HG03045 (cell line): ENCODE results near the gene ENOX1.
"Not testable (repeated sequence)": the region's sequence is repeated elsewhere in the genome, so short reads cannot be mapped to it uniquely, and the experiment has no call there.

Experiments used
- ATAC-seq: cut with Tn5 transposase; IDR thresholded peaks from one replicate; pipeline ENCODE4 v1.9.1; 2021; ENCODE audit warnings: mild to moderate bottlenecking, moderate library complexity; ENCODE audit not compliant: unreplicated experiment

ENOX1 gene

DNA sequence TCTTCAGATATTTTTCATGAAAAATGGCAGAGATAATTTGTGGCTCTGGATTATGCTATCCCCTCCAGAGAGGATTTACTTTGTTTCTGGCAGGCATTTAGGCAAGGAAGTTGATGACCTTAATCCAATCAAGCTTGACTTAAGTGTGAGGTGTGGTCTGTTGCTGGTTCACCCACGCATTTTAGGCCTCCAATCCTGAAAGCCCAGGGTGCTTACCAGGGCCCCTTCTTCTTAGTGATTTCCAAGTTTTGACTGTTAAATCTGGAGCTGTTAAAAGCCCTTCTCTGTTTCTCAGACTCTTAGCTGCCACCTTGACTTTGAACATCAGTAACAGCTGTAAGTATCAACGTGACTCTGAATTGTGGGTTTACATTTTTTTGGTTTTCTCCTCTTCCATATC lies 601.5 kb downstream of the ENOX1 start:
- no peak for ATAC-seq

DNA sequence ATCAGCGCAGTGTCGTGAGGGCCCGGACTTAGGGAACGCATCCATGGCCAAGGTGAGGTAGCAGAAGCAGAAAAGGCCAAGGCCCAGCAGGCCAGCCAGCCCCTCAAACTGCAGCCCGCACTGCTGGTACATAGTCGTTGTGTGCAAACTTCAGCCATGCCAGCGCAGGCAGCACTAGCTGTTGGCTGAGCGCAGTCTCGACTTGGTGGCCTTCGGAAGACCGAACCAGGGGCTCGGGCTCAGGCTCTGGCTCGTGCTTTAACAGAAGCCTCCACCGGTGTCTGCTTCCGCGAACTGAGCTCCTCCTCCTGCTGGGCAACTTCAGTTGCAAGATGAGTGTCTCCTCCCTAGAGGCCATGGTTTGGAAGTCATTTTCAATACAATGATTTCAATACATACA lies 605.9 kb downstream of the ENOX1 start:
- no peak for ATAC-seq

DNA sequence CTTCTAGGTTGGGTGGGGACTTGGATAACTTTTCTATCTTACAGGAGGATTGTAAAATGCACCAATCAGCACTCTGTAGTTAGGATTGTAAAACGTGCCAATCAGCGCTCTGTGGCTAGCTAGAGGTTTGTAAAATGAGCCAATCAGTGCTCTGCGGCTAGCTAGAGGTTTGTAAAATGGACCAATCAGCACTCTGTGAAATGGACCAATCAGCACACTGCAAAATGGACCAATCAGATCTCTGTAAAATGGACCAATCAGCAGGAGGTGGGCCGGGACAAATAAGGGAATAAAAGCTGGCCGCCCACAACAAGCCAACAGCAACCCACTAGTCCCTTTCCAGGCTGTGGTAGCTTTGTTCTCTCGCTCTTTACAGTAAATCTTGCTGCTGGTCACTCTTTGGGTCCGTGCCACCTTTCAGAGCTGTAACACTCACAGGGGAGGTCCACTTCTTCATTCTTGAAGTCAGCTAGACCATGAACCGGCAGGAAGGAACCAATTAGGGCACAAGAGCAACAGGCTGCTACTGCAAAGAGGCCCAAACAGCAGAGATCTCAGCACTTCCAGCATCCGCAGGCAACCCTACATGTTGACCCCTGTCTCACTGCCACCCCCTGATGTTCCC lies 606.6 kb downstream of the ENOX1 start:
- ATAC-seq = no peak

DNA sequence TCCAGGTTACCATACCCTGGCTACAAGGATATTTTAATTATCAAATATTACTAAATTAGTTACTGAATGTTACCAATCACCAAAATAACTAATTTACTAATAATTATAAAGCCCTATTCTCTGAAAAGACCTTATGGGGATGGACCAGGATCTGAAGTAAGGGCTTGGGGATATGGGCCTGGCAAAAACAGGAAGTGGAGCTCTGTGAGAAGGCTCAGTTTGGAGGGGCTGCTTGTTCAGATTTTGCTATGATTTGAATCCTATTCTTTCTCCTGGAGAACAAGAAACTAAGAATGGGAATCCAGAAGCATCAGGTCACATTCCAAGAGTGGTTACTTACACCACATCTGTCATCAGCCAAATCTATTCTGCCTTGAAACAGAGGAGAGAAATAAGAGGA lies 615.3 kb downstream of the ENOX1 start:
- no peak for ATAC-seq

DNA sequence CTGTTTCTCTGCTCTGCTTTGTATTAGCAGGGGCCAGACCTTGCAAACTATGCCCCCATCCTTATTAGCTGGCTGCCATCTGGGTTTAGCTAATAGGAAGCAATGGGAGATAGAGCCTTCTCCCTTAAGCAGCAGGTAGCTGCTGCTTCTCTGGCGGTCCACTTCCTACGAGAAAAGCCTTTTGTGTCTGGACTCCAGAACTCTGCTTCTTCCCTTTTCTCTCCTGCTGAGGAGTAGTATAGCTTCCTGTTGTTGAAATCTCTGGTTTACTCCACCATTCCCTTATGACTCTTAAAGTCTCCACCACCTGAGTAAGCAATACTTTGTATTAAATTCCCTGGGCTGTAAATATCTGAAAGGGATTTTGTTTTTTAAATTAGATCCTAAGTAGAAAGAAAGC lies 616.3 kb downstream of the ENOX1 start:
- ATAC-seq = no peak

DNA sequence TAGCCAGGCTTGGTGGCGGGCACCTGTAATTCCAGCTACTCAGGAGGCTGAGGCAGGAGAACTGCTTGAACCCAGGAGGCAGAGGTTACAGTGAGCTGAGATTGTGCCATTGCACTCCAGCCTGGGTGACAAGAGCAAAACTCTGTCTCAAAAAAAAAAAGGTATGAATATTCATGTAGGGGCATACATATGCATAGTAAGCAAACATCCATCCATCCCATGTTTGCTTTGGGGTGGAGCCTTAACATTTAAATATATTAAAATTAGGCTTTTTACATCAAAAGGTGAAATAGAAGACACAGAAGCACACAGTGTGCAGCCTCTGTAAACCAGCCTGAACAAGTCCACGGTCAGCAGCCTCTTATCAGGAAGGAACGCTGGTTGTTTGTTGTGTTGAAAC lies 618.3 kb downstream of the ENOX1 start:
- ATAC-seq = not testable (repeated sequence)

DNA sequence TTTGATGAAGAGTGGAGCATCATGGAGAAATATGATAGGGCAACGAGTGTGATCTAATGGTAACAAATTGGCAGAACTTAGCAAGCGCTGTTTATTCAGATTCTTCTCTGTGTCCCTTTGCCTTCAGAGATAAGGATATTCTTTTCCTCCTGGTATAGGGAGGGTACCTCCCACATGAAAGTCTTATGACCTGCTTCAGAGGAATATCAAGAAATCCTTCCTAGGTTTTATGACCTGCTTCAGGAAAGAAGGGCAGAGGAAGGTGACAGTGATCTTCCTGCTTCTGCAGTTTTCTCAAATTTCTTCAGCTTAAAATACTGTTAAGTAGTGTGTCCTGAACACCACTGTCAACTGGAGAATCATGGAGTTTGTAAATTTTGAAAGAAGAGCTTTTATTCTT lies 619.0 kb downstream of the ENOX1 start:
- no peak for ATAC-seq

DNA sequence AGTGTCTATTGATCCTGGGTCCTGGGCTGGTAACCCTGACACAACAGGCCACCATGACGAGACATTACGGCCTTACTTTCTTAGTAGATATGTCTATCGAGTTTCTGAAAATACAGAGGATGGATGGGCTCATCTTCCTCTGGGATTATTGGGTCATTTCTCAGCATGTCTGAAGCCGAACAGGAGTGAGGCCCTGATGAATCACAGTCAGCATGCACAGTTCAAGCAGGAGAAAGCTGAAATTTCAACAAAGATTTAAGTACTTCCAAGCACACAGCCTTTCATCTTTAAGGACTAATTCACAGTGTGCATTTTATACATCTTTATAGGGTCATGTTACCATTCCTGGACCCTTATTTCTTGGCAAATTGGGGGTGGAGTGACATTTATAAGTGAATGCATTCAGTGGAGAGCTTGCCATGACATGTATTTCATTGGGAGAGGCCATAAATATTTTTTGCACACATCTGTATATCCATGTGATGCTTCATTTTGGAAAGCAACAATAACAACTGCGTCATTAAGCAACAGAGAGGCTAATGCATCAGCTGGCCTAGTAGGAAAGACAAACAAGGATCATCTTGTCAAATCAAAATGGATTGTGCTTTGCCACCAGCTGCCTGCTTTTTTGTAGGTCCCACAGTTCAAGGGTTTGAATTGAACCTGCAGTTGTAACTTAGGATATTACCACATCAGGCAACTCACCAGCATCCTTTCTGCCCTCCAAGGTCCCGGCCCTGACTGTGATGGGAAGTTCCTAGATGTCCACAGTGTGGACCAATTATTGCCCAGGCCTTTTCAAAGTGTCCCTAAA lies 619.9 kb downstream of the ENOX1 start:
- ATAC-seq = no peak
